ENCODE data around the gene CRYBB3.
"Not testable (repeated sequence)": the region's sequence is repeated elsewhere in the genome, so short reads cannot be mapped to it uniquely, and the experiment has no call there.

CRYBB3 gene

DNA sequence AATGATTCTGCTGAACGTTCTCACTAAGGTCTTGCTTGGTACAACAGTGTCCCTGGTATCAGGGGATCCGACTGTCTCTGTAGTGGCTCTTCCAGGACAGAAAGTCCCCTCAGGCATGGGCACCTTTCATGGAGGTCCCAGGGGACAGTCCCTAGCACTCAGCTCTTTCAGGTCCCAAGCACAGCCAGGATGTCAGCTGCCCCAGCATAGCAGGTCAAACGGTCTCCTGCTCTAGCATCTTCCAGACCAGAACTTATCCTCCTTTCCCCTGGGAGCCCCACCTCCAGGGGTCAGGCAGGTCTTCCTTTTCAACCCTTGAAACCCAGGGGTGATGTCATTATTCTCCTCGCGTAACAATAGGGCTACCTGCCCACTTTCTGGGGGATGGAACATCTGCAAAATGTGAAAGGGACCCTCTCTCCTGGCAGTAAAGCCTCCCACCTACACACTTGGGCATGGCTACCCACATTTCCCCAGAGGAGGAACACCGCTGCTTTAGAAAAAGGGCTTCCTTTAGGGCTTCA is 24.7 kb upstream of the CRYBB3 start:
- no peak for DNase-seq (ENCODE audit: low spot score)
- FAIRE-seq, result no peak

DNA sequence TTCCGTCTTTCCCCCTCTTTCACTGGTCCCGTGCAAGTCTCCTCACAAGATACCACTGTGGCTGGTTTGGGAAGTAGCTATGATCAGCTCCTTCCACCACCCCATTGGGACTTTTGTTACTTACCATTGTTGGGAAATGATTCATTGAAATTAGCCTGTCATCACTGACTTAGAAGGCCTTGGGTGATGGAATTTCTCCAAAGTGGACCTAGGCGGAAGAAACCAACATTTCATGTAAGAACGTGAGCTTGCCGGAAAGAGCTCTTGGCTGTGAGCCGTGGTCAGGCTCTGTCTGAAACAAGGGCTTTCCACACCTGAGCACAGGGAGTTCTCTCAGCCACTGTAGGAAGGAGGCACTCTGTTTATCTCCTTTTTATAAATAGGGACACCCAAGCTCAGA is 23.5 kb upstream of the CRYBB3 start:
- DNase-seq (ENCODE audit: low spot score) (no peak), FAIRE-seq (no peak)

DNA sequence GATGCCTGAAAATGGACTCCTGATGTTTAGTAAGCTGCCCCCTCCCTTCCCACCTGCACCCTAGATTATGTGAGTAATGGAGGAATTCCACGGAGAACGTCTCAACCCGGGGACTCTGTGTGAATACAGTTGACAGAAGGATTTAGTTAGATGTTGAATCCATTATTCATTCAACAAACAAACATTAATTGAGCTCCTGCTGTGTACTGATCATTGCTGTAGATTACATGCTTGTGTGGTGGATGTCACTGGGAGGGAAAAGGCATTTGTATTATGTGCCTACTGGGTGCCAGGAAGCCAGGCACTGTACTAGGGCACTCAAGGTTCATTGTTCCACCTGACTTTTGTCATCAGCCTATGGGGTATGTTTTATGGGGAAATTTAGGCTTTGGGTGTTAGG is 22.9 kb upstream of the CRYBB3 start:
- peak; percentile 96 for FAIRE-seq
- no peak for DNase-seq (ENCODE audit: low spot score)

DNA sequence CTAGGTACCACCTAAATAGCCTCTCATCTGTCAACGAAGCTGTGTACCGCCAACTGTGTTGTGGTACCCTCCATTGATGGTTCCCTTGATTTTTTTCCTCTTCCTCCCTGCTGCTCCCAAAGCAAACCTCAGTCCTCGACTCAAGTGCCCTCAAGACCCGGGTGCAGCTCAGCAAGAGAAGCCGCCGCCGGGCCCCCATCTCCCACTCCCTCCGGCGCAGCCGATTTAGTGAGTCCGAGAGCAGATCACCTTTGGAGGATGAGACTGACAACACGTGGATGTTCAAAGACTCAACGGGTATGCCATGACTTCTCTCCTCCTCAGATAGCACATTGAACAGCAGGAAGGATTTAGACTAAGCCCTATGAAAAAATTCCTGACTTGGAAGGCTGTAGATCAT is 22.4 kb upstream of the CRYBB3 start:
- no peak for FAIRE-seq
- no peak for DNase-seq (ENCODE audit: low spot score)

DNA sequence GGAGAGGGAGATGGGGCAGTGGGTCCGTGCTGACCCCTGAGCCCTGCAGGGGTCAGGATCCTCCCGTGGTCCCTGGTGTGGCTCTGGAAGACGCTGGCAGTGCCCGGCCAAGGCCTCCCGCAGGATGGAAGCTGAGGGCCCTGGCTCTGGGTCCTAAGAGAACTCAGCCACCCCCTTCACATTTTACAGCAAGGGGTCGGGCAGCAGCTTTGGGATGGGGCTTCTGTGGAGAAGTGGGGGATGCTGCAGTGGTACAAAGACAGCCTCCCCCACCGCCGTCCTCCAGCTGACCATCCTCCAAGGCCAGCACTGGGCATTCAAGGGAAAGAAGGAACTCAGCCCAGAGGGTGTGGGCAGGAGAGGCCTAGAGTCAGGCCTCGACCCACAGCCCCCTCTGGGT is 21.8 kb upstream of the CRYBB3 start:
- DNase-seq (ENCODE audit: low spot score) (no peak), FAIRE-seq (peak; percentile 77)

DNA sequence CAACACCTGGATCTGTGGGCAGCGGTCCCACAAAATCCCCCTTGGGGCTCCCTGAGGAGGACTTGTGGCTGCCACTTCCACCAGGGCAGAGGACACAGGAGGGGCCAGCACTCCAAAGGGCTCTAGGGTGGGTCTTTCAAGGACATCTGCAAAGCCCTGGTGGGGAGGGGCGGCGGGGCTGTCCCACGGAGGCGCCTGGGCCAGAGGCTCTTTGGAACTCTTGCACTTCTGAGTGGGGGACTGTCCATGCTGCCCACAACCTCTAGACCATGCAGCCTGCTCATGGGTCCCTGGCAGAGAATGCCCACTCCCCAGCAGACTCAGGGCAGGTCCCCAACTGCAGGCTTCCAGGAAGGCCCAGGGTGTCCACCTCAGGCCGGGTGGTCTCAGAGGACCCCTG is 21.3 kb upstream of the CRYBB3 start:
- not testable (repeated sequence) for FAIRE-seq; DNase-seq (ENCODE audit: low spot score)

DNA sequence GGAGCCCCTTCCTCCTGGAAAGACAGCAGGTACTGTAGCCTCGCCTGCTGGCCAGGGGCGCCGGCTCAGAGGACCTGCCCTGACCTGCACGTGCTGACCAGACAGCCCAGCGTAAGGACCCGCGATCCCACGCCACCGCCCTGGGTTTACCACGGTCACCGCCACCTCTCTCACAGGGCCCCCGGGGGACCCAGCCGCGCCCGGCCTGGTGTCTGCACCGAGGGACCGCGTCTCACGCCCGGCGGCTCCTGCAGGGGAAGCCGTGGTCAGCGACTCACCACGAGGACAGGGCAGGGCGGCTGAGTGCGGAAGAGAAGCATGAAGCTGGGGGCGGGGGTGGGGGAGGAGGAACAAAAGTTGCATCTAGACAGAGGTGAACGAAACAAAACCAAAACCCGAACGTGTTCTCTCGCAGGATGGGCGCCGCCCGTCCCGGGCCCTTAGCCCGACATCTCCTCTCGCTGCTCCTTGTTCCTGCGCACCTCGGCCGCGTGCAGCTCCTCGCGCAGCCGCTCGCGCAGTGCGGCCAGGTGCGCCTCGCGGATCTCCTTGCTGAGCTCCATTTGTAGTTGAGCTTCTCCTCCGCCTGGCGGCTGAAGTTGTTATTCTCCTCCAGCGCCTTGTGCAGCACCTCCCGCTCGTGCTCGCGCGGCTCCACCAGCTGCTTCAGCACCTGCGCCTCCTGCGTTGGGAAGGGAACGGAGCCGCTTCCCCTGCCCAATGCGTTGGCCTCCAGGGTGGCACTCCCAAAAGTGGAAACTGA is 20.6 kb upstream of the CRYBB3 start:
- peak; percentile 92 for FAIRE-seq

DNA sequence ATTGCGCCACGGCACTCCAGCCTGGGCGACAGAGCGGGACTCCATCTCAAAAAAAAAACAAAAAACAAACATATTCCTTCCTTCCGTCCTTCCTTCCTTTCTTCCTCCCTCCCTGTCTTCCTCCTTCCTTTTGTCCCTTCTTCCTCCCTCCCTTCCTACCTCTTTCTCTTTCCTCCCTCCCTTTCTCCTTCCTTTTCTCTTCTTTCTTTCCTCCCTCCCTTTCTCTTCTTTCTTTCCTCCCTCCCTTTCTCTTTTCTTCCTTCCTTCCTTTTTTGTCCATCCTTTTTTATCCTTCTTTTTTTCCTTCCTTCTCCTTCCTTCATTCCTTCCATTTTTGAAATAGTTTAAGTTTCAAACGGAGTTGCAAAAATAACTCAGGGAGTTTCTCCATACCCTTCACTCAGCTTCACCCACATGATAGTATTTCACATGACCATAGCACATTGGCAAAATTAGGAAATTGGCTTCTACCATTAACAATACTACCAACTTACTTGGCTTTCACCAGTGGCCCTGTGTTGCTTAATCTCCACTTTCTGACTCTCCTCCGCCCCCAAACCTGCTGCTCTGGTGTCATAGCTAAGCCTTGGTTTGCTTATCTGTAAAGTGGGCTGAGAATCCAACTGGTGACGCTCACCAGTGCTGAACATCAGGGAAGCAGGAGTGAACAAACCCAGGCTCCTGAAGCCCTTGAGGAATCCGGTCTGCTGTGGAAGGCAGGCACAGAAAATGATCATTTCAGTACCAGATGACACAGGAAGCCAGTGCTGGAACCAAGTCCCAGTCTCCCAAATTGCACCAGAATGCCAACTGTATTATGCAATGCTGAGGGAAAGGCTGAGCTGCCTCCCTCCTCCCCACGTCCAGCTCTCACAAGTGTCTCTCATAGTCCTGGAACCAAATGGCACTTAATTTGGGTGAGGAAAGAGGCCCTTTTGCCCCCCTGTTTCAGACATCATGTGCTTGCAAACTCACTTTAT is 17.2 kb upstream of the CRYBB3 start:
- DNase-seq (ENCODE audit: low spot score), result no peak
- FAIRE-seq, result peak; percentile 81

More for the DNA sequence above, 20.6 kb upstream of the CRYBB3 start:
- not testable (repeated sequence) for DNase-seq (ENCODE audit: low spot score)

DNA sequence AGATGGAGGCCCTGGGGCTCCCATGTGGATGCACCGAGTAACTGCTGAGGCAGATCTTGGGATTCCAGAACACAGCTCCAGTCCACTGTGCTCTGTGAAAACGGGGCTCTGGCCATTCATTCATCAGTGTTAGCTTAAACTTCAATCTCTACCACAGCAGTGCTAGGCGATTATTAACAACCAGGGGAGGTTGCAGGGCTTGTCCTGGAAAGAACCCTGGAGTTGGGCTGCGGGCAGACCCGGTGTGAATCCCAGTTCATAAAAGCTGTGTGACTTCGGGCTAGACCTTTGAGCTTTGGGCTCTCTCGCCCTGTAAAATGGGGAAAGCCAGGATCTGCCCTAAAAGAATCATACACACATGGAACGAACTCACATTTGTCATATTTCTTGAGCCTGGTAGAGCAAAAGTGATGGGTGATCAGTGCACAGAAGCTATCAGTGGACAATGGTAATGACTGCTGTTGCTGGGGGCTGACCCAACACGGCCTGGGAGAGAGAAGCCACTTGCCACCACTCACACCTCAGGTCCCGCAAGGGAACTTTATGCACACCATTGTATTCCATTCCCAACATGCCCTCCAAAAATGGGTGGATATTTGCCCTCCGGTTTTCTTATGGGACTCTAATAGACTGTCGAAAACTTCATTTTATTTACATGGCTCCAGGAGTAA is 15.6 kb upstream of the CRYBB3 start:
- DNase-seq (ENCODE audit: low spot score) (no peak), FAIRE-seq (peak; percentile 74)

DNA sequence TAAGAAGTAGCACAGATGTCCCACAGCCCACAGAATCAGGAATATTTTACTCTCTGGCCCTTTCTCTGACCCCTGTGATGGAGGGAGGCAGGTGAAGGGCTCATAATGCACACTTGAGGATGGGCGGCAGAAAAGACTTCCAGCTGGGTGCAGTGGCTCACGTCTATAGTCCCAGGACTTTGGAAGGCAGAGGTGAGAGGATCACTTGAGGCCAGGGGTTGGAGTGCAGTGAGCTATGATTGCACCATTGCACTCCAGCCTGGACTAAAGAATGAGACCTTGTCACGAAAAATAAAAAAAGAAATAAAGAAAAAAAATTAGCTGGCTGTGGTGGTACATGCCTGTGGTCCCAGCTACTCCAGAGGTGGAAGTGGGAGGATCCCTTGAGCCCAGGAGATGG is 13.5 kb upstream of the CRYBB3 start:
- DNase-seq (ENCODE audit: low spot score) (no peak), FAIRE-seq (no peak)

DNA sequence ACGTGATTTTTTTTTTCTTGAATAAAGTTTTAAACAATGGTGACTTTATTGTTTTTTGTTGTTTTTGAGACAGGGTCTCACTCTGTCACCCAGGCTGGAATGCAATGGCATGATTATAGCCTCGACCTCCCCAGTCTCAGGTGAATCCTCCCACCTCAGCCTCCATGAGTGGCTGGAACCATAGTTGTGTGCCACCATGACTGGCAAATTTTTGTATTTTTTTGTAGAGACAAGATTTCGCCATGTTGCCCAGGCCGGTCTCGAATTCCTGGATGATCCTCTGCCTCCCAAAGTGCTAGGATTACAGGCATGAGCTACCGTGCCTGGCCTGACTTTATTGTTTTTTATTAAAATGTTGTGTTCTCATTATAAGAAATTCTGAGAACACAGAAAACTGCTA is 12.2 kb upstream of the CRYBB3 start:
- DNase-seq (ENCODE audit: low spot score), result no peak
- FAIRE-seq, result no peak

DNA sequence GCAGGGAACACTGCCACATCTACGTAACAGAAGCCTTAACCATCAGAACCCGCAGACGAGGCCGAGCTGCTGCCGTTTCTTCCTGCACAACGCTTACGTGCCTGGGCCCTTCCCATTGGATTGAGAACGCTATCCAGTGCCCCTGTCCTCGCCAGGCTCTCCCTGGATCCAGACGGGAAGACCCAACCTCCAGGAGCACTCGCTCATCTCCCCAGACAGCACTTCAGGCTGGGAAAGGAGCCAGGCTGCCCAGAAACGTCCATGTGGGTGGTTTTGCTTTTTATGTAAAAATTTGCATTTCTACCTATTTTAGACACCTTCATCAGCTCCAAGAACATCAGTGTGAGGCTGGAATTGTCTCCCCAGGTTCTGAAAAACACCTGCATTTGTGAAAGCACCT is 7.3 kb upstream of the CRYBB3 start:
- no peak for DNase-seq (ENCODE audit: low spot score)
- no peak for FAIRE-seq

DNA sequence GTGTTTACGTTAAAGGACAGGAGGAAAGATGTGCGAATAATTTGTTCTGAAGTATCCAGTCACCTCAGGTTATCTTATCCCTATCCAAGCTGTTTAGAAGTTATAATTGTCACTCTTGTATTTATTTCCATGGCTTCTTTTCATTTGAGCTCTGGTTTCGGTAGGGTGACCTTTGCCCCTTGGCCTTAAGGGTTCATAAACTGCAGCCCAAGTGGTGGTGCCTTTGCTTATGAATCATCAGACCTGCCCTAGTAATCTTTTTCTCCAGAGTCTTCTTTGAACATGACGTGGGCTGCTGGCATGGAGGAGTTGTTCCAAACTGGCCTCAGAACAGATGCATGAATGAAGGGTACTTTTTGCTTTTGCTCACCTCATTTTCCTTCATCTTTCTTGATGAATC is 6.5 kb upstream of the CRYBB3 start:
- FAIRE-seq (peak; percentile 87), DNase-seq (ENCODE audit: low spot score) (no peak)

DNA sequence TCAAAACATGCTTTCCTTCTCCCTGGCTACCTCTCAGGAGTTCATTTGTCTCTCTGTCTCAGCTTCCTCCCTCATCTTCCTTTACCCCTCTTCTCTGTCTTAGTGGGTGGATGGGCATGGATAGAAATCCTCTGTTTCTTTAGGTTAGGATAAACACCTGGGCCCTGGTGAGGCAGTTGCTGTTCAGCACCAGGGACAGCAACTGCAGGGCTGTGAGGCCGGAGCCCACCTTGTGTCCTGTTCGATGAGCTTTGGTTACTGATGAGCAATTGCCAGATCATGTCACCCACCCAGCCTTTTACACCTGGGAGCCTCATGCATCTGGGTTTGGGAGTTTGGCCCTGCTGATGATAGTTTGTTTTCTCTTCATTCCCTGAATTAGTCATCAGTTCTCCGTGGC is 6.1 kb upstream of the CRYBB3 start:
- no peak for FAIRE-seq
- peak; percentile 65 for DNase-seq (ENCODE audit: low spot score)

DNA sequence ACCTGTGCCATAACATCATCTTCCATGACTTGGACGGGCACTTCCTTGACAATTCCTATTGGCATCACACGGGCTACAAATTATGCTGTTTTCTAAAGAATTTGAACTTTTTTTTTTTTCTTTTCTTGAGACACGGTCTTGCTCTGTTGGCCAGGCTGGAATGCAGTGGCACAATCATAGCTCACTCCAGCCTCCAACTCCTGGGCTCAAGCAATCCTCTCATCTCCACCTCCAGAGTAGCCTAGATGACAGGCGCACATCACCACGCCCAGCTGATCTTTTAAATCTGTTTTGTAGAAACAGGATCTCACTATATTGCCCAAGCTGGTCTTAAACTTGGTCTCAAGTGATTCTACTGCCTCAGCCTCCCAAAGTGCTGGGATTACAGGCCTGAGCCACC is 3.3 kb upstream of the CRYBB3 start:
- DNase-seq (ENCODE audit: low spot score) (no peak), FAIRE-seq (no peak)

DNA sequence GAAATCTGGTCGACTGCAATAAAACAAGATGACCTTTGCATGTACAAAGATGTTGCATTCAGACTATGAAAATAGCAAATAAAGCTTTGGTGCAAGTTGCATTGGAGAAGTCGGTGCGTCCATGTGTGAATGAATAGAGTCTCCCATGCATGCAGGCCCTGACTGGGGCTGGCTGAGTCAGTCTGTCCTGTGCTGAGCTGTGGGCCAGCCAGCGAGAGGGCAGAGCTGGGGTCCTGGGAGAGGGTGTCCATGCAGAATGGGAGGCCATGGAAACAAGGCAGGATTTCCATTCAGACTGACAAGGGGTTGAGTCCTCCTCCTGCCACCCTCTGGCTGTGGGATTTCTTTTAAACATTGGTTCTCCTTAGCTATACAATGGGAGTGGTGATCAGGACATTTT is 2.3 kb upstream of the CRYBB3 start:
- FAIRE-seq, result no peak
- no peak for DNase-seq (ENCODE audit: low spot score)

DNA sequence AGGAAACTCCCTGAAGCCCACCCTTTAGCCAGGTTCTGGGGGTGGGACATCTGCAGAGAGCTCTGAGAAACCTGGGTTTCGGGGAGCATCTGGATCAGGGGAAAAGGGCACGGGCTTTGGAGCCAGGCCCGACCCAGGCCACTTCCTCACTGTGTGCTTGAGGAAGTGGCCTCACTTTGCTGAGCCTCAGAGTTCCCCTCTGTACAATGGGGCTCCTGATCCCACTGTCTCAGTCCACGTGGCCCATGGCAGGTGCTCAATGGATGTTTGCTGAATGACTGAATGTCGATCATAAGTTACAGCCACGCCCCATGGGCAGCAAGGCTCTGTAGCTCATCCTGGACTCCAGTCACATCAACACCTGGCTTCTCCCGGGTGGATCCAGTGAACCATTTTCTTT is 1.3 kb downstream of the CRYBB3 start:
- peak; percentile 72 for FAIRE-seq
- no peak for DNase-seq (ENCODE audit: low spot score)

DNA sequence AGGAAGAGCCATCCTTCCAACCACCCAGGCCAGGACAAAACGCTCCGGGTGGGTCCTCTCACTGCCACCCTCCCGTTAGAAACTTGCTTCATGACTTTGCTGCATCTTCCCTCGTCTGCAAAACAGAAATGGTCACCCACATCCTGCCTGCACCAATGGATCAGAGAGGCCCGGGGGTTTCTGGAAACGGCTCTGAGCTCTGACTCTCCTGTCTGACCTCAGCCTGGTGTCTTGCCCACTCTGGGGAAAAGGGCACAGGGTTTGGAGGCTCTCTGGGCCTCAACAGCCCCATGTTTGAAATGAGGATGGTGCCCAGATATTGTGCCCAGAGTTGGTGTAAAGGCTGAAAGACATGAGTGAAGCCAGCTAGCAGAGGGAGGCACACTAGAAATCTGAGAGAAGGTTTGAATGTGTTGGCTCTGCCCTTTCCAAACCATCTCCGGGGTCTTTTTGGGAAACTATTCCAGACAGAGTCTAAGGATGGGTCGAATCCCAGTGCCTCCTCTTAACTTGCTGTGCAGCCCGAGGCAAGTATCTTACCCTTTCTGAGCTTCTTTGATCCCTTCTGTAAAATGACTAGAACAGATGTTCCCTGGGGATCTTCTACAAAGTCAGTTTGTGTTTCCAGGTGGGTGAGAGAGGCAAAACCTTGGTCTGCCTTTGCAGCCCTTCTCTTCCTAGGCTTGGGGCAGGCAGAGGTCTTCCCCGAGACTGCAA is 2.1 kb downstream of the CRYBB3 start:
- no peak for DNase-seq (ENCODE audit: low spot score)
- peak; percentile 27 for FAIRE-seq

DNA sequence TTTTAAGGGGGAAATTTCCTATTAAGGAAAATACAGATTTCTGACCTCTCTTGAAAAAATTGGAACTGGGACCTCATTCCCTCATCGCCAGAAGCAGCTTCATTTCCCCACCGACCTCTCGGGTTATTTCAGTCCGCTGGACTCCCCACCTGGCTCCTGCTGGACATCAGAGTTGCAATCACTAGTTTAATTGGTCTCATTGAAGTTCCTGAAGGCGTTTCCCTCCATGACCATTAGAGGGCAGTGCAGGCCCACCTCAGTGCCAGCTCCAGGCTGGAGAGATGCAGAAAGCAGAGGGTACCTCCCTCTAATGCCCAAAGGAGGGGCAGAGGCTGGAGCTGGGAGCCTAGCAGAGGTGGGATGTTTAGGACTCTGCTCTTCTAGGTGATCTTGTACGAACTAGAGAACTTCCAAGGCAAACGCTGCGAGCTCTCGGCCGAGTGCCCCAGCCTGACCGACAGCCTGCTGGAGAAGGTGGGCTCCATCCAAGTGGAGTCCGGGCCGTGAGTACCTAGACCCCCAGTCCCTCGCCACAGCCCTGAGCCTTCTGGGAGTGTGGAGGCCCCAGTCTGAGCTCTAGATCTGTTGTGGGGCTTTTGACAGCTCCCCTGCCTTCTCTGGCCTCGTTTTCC is 2.7 kb downstream of the CRYBB3 start:
- DNase-seq (ENCODE audit: low spot score) (peak; percentile 92), FAIRE-seq (peak; percentile 98)

DNA sequence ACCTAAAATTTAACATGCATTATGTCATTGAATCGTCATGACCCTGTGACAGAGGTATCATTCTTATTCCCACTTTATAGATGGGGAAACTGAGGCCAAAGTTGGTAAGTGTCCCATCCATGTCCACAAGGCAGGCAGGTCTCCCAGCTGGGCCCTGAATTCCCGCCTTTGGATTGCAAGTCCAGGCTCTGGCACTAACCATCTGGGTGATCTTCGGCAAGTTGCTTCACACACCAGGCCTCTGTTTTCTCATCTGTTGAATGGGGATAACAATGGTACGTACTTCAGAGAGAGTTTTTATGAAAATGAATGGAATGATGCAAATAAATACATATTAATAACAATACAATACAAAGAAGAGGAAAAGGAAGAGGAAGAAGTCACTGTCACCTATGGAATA is 3.4 kb downstream of the CRYBB3 start:
- DNase-seq (ENCODE audit: low spot score), result no peak
- peak; percentile 68 for FAIRE-seq

All from urothelium cell line (cell line).